Breast epithelium (tissue), 3 donors: ENCODE data around the gene ADGRG1.

Experiments
- CTCF ChIP-seq, 3 donors: fragments of 450-650 bp; IDR thresholded peaks; one replicate each; pipeline ENCODE4 v1.5.1; 2016 to 2017; ENCODE audit warnings: antibody characterized with exemption in 3 of 3, mild to moderate bottlenecking in 3 of 3, moderate library complexity in 3 of 3
- POLR2A ChIP-seq: fragments of 450-650 bp; IDR thresholded peaks from one replicate; pipeline ENCODE4 v1.6.1; 2016; ENCODE audit warnings: antibody characterized with exemption, mild to moderate bottlenecking, moderate library complexity
- POLR2AphosphoS5 ChIP-seq, 3 donors: sonication (generic); formaldehyde crosslinking; IDR thresholded peaks; one replicate each; pipeline ENCODE4 v1.6.1; 2017; ENCODE audit warnings: antibody characterized with exemption in 3 of 3

DNA sequence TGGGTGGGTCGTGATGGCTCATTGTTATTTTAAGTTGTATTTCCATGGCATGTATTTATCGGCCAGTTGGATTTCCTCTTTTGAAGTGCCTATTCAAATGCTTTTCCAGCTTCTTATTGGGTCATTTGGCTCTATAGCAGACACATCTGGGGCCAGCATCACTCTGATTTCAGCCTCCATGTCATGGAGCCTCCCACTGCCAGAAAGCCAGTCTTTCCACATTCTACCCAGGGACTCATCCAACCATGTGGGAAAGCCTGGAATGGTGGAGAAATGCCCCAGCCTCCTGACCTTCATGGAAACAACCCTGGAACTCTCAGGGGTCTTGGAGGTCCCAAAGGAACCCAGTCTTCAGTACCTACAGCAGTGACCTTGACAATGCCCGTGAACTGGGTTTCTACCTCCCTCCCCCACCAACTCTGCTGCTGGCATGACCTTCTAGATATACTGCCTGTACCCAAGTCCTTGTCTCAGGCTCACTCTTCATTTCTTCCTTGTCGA is 33.8 kb upstream of the ADGRG1 start:
- TF ChIP-seq CTCF (IDR thresholded peaks at IDR 0.05) (no peak), POLR2A (no peak), POLR2AphosphoS5 (IDR thresholded peaks at IDR 0.05) (no peak)
